OCI-LY7 (cell line): ENCODE measurements around the gene DNASE1L1. TPM values are rescaled to one million over a fixed set of nuclear protein-coding genes. Genes with fewer than 3 reads are reported as not detected.

ENCODE experiments used
- BruUV-seq: library from RNA; stranded (reverse); fragments of 400-500 nt; replicated peaks from 2 replicates; lab custom pipeline; 2021; lab: Mats Ljungman, UMichigan
- CTCF ChIA-PET: fragments of 300-600 bp; sonication (Branson Sonifier 250); formaldehyde crosslinking; loops from one replicate; lab custom pipeline; 2022; ENCODE audit warnings: antibody characterized with exemption; ENCODE audit not compliant: unreplicated experiment; lab: Charles Lee
- POLR2A ChIA-PET: fragments of 300-600 bp; sonication (Branson Sonifier 250); formaldehyde crosslinking; loops from one replicate; lab custom pipeline; 2022; ENCODE audit warnings: antibody characterized with exemption; lab: Charles Lee
- DNase-seq: peaks from one replicate; pipeline ENCODE4 v3.0.0-alpha.2; 2015; ENCODE audit warnings: low spot score
- H2AFZ ChIP-seq: fragments of 200-600 bp; sonication (generic), shearing (Covaris generic); 2 replicates; pipeline ENCODE4 v1.6.1; 2014; ENCODE audit warnings: mild to moderate bottlenecking, antibody characterized with exemption, low read length, moderate library complexity
- H3K27ac ChIP-seq: fragments of 200-600 bp; sonication (generic); 2 replicates; pipeline ENCODE4 v1.5.1; 2014; ENCODE audit warnings: mixed run types, low read depth, mild to moderate bottlenecking, moderate library complexity, low read length, inconsistent platforms; ENCODE audit not compliant: poor library complexity, severe bottlenecking
- H3K36me3 ChIP-seq: fragments of 200-600 bp; sonication (generic); 2 replicates; pipeline ENCODE4 v1.6.1; 2014; ENCODE audit warnings: mild to moderate bottlenecking, antibody characterized with exemption, low read length, moderate library complexity, mixed read lengths; ENCODE audit not compliant: insufficient read depth
- H3K4me1 ChIP-seq: fragments of 200-600 bp; sonication (generic); 2 replicates; pipeline ENCODE4 v1.5.1; 2014; ENCODE audit warnings: mild to moderate bottlenecking, low read length; ENCODE audit not compliant: insufficient read depth, poor library complexity, severe bottlenecking
- H3K4me2 ChIP-seq: fragments of 200-600 bp; sonication (generic); 2 replicates; pipeline ENCODE4 v1.6.1; 2014; ENCODE audit warnings: mild to moderate bottlenecking, low read length
- H3K4me3 ChIP-seq: fragments of 200-600 bp; sonication (generic); 2 replicates; pipeline ENCODE4 v1.5.1; 2014; ENCODE audit warnings: mild to moderate bottlenecking, low read depth, low read length; ENCODE audit not compliant: poor library complexity, severe bottlenecking
- H3K79me2 ChIP-seq: fragments of 200-600 bp; sonication (generic); 2 replicates; pipeline ENCODE4 v1.6.1; 2016; ENCODE audit warnings: low read depth, mild to moderate bottlenecking, low read length, moderate library complexity, mixed read lengths; ENCODE audit not compliant: insufficient read depth
- H3K9me2 ChIP-seq: fragments of 200-600 bp; sonication (generic); 2 replicates; pipeline ENCODE4 v1.6.1; 2016; ENCODE audit warnings: mild to moderate bottlenecking, low read length, mixed read lengths; ENCODE audit not compliant: insufficient read depth
- H3K9me3 ChIP-seq: fragments of 200-600 bp; sonication (generic); 2 replicates; pipeline ENCODE4 v1.6.1; 2014; ENCODE audit warnings: mild to moderate bottlenecking, mixed run types, low read length, mixed read lengths
- H4K20me1 ChIP-seq: fragments of 200-600 bp; sonication (generic); 2 replicates; pipeline ENCODE4 v1.6.1; 2014; ENCODE audit warnings: mild to moderate bottlenecking, antibody characterized with exemption, low read length, moderate library complexity, mixed read lengths; ENCODE audit not compliant: insufficient read depth
- CTCF ChIP-seq: fragments of 200-600 bp; sonication (generic); conservative IDR thresholded peaks from 2 replicates; pipeline ENCODE4 v1.5.1; 2014; ENCODE audit warnings: mild to moderate bottlenecking, antibody characterized with exemption, low read length, moderate library complexity, mixed read lengths
- EZH2phosphoT487 ChIP-seq: fragments of 200-600 bp; sonication (generic); IDR thresholded peaks from 2 replicates; pipeline ENCODE4 v1.6.1; 2018; ENCODE audit warnings: low read depth, borderline replicate concordance, mild to moderate bottlenecking, mixed run types, antibody characterized with exemption, low read length, moderate library complexity, mixed read lengths
- intact Hi-C: fragments of 100-400 bp; cut with micrococcal nuclease; formaldehyde crosslinking; loops from one replicate; pipeline ENCODE4 v1.10.0; 2022; ENCODE audit not compliant: unreplicated experiment
- total RNA-seq, 2 experiments: library from RNA; depleted of rRNA in 1 of 2; stranded (reverse); fragments of >200 nt in 1 of 2; shearing (Covaris generic) in 1 of 2; gene quantifications; 2 replicates each; pipeline ENCODE4 v1.2.3, GENCODE V29; 2014 to 2022

DNASE1L1 gene
- total RNA-seq, 2 experiments from 2014 or later = 23.1 to 30.1 TPM

- intact Hi-C loops = no loop called here
- H3K4me3 ChIP-seq = peak overlapping the region; percentile 69
- H3K9me2 ChIP-seq = no peaks in the 10 kb centered on the region
- no peak overlapping the region for H3K27ac ChIP-seq
- no peak for DNase-seq
- CTCF ChIA-PET = no interaction called here
- BruUV-seq = no TSS peak
- POLR2A ChIA-PET = interaction anchor here (0.6 kb wide), 1 partner anchor 40 kb away, joined by 3 read pairs; no protein-coding TSS in a partner anchor
- peaks cover 15% of the 10 kb centered on the region for H3K4me1 ChIP-seq
- H4K20me1 ChIP-seq = no peaks in the 10 kb centered on the region
- peaks cover 26% of the 10 kb centered on the region; the same call in 1 of the 2 replicates for H3K36me3 ChIP-seq
- H3K79me2 ChIP-seq = peaks cover 7% of the 10 kb centered on the region; the same call in 1 of the 2 replicates
- H3K9me3 ChIP-seq = no peaks in the 10 kb centered on the region
- H3K4me2 ChIP-seq = peak overlapping the region; percentile 84
- no peak overlapping the region for H2AFZ ChIP-seq
- no peak for TF ChIP-seq CTCF
- no peak for TF ChIP-seq EZH2phosphoT487
These were observed 34.4 kb upstream of the DNASE1L1 start for GRCh38 chrX:154443479-154443910.

GRCh38 chrX:154441984-154442707 lies 33.1 kb upstream of the DNASE1L1 start:
- Histone ChIP-seq H3K4me2 (no peak overlapping the region), H3K79me2 (peaks cover 17% of the 10 kb centered on the region), H3K27ac (no peak overlapping the region), H3K9me2 (no peaks in the 10 kb centered on the region), H3K4me3 (no peak overlapping the region), H2AFZ (no peak overlapping the region), H3K9me3 (no peaks in the 10 kb centered on the region), H3K36me3 (peaks cover 28% of the 10 kb centered on the region; the same call in 1 of the 2 replicates), H4K20me1 (no peaks in the 10 kb centered on the region), H3K4me1 (peaks cover 21% of the 10 kb centered on the region)
- ChIA-PET CTCF (no interaction called here), POLR2A (no interaction called here)
- no TSS peak for BruUV-seq
- intact Hi-C loops = no loop called here
- DNase-seq = no peak
- TF ChIP-seq CTCF = no peak

- Histone ChIP-seq H3K4me3 (no peak overlapping the region), H3K27ac (no peak overlapping the region), H3K36me3 (peaks cover 28% of the 10 kb centered on the region; the same call in 1 of the 2 replicates), H3K4me2 (no peak overlapping the region), H3K9me3 (no peaks in the 10 kb centered on the region), H3K9me2 (no peaks in the 10 kb centered on the region), H3K79me2 (peaks cover 17% of the 10 kb centered on the region), H4K20me1 (no peaks in the 10 kb centered on the region), H3K4me1 (peaks cover 21% of the 10 kb centered on the region), H2AFZ (no peak overlapping the region)
- CTCF ChIA-PET = interaction anchor here (0.6 kb wide), 1 partner anchor 48 kb away, joined by 4 read pairs; no protein-coding TSS in a partner anchor
- DNase-seq = no peak
- intact Hi-C loops = no loop called here
- POLR2A ChIA-PET = no interaction called here
- BruUV-seq = no TSS peak
- no peak for TF ChIP-seq CTCF
- TF ChIP-seq EZH2phosphoT487 = no peak
These were observed 32.5 kb upstream of the DNASE1L1 start for GRCh38 chrX:154441564-154441963.
